Heart left ventricle (tissue), 16 donors: ENCODE data around the gene ZNF536. TPM values are rescaled to one million over a fixed set of nuclear protein-coding genes. Genes with fewer than 3 reads are reported as not detected.
"Not testable (repeated sequence)": the region's sequence is repeated elsewhere in the genome, so short reads cannot be mapped to it uniquely, and the experiment has no call there.

Source experiments
- ATAC-seq, 4 donors: fragments of 200-7000 bp; cut with Tn5 transposase; one replicate each; pipeline ENCODE4 v1.9.1; 2020 to 2022; ENCODE audit warnings: moderate library complexity in 4 of 4, mild to moderate bottlenecking in 3 of 4, moderate number of reproducible peaks in 1 of 4
- DNase-seq, 5 donors: peaks; one replicate each; pipeline ENCODE4 v3.0.0-alpha.2; 2020
- H3K27ac ChIP-seq, 12 donors: fragments of 200-600 bp; sonication (generic) in 4 of 12; one replicate each; pipeline versions ENCODE4 v1.5.0 to v1.8.0; 2016 to 2022; ENCODE audit warnings: mild to moderate bottlenecking in 2 of 12
- H3K27me3 ChIP-seq, 9 donors: fragments of 200-600 bp; sonication (generic) in 2 of 9; one replicate each; pipeline versions ENCODE4 v1.5.1 to v1.8.0; 2016 to 2022; ENCODE audit warnings: mild to moderate bottlenecking in 3 of 9
- H3K36me3 ChIP-seq, 9 donors: fragments of 200-600 bp; sonication (generic) in 2 of 9; one replicate each; pipeline versions ENCODE4 v1.5.0 to v1.8.0; 2018 to 2022; ENCODE audit warnings: mild to moderate bottlenecking in 2 of 9
- H3K4me1 ChIP-seq, 12 donors: fragments of 200-600 bp; sonication (generic) in 4 of 12; one replicate each; pipeline versions ENCODE4 v1.5.0 to v1.8.0; 2016 to 2022; ENCODE audit warnings: mild to moderate bottlenecking in 3 of 12
- H3K4me3 ChIP-seq, 12 donors: fragments of 200-600 bp; sonication (generic) in 4 of 12; one replicate each; pipeline versions ENCODE4 v1.5.0 to v1.8.0; 2017 to 2022; ENCODE audit warnings: mild to moderate bottlenecking in 9 of 12, moderate library complexity in 4 of 12
- H3K9me3 ChIP-seq, 12 donors: fragments of 200-600 bp; sonication (generic) in 4 of 12; one replicate each; pipeline versions ENCODE4 v1.5.0 to v1.8.0; 2016 to 2022; ENCODE audit warnings: mild to moderate bottlenecking in 1 of 12
- POLR2A ChIP-seq, 2 donors: fragments of 450-650 bp; IDR thresholded peaks; one replicate each; pipeline ENCODE4 v1.6.1; 2017; ENCODE audit warnings: antibody characterized with exemption in 2 of 2, mild to moderate bottlenecking in 2 of 2, moderate library complexity in 2 of 2
- WGBS, 4 donors: extraction: QIAGEN DNeasy Blood & Tissue Kit in 2 of 4; methylation state at CpG; one replicate each; pipeline versions ENCODE4 v1.1.5 to v1.1.7; 2013 to 2018; 5-methylcytosine and 5-hydroxymethylcytosine counted together
- intact Hi-C, 10 donors: fragments of 100-400 bp; cut with DNase I; formaldehyde crosslinking; loops; one replicate each; pipeline versions ENCODE4 v1.11.1 to v1.14.2; 2022
- polyA plus RNA-seq, 2 donors: library from polyadenylated mRNA; stranded (reverse); fragments of 200-250 nt; gene quantifications; one replicate each; pipeline ENCODE4 v1.2.3, GENCODE V29; 2013
- total RNA-seq, 9 donors: library from RNA; depleted of rRNA in 2 of 9; stranded (reverse); fragments of >200 nt in 2 of 9; fragmentation: NEBNext Ultra II Directional in 3 of 9; extraction: Animal tissue kit (Norgen Biotek cat#: 25700) in 3 of 9; gene quantifications; one replicate each; pipeline versions ENCODE4 v1.1.0 to v1.2.4, GENCODE V29; 2016 to 2023
- TF ChIP-seq, protein P1 (sequence below), 12 donors: fragments of 200-600 bp; sonication (generic) in 4 of 12; IDR thresholded peaks; one replicate each; pipeline versions ENCODE4 v1.5.0 to v1.8.0; 2018 to 2022; ENCODE audit warnings: antibody characterized with exemption in 12 of 12, mild to moderate bottlenecking in 5 of 12
- donor health status: ischemic (EF 13 %, LVEDD 7.1; RV severe dilation, severe dysfunction).
- donor health status: healthy with polysubstance abuse.
- donor health status: DM: no; HTN: yes; CAD: no.
- donor health status: DM: no; HTN: no; CAD: no.
- donor health status: ischemic (EF 25% LVEDD 6.9; RV normal size, moderate dysfunction).
- donor health status: ischemic (EF 25% LVEDD 5.7; RV mildly dilated, moderate dysfunction).
- donor health status: healthy.
- donor health status: DM: yes; HTN: yes; CAD: no.
- donor health status: ischemic (EF 35%, LVEDD 5.7; RV mildly dilated, moderate dysfunction).
- donor health status: nonischemic (EF 11% LVEDD 7.7; RV severe dilation, severe dysfunction).
- donor health status: DM: yes; HTN: yes; CAD: no.
- donor health status: PGD.
- donor health status: ischemic (EF 29% LVEDD 5.4; RV normal size, mild dysfunction).
- donor health status: nonischemic (EF 23%, LVEDD 6.1; RV moderate dilation, normal function).

ZNF536 gene
- total and polyA plus RNA-seq, 11 donors: 0.17 to 10.1 (median 2.0) TPM

DNA sequence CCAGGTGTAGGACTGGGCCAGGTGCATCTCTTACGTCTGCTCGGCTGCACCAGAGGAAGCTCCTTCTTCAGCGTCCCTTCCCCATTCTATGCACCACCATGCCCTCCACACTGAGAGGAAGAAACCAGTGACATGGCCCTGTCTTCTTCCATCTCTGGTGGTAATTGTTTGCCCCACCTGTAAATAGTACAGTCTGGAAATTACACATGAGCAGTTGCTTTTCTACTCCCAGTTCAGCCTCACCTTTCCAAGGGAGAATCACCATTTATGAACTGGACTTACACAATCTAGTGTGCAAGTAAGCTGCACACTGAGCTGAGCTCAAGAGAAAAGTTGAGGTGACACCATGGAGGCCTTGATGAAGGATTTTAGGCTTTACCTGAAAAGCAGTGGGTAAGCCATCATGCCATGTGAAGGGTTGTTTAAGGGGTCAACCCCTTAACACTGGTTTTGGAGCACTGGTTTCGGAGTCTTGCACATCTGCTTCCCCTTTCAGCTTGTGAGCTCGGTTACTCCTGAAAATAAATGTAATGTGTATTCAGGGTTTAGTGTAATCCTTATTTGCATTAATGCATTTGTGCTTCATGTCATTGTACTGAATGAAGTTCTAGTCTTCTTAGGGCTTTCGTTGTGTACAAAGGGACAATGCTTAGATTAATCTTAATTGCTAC is 22.4 kb downstream of the ZNF536 start:
- H3K4me1 ChIP-seq: no peaks in the 10 kb centered on the region
- no peaks in the 10 kb centered on the region for H3K36me3 ChIP-seq
- peaks cover 0 to 22% (median 3%) of the 10 kb centered on the region in 9 donors for H3K27me3 ChIP-seq
- WGBS, 4 donors: 86 to 89% (median 87%) methylated on average over 6 of the region's 6 CpGs
- H3K9me3 ChIP-seq: no peaks in the 10 kb centered on the region
- H3K27ac ChIP-seq: no peak overlapping the region
- ATAC-seq (no peak), DNase-seq (no peak)
- intact Hi-C loops: no loop called here
- TF ChIP-seq, protein P1, sequence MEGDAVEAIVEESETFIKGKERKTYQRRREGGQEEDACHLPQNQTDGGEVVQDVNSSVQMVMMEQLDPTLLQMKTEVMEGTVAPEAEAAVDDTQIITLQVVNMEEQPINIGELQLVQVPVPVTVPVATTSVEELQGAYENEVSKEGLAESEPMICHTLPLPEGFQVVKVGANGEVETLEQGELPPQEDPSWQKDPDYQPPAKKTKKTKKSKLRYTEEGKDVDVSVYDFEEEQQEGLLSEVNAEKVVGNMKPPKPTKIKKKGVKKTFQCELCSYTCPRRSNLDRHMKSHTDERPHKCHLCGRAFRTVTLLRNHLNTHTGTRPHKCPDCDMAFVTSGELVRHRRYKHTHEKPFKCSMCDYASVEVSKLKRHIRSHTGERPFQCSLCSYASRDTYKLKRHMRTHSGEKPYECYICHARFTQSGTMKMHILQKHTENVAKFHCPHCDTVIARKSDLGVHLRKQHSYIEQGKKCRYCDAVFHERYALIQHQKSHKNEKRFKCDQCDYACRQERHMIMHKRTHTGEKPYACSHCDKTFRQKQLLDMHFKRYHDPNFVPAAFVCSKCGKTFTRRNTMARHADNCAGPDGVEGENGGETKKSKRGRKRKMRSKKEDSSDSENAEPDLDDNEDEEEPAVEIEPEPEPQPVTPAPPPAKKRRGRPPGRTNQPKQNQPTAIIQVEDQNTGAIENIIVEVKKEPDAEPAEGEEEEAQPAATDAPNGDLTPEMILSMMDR (IDR thresholded peaks at IDR 0.05): no peak
- TF ChIP-seq POLR2A (IDR thresholded peaks at IDR 0.05): no peak
- no peak overlapping the region for H3K4me3 ChIP-seq

DNA sequence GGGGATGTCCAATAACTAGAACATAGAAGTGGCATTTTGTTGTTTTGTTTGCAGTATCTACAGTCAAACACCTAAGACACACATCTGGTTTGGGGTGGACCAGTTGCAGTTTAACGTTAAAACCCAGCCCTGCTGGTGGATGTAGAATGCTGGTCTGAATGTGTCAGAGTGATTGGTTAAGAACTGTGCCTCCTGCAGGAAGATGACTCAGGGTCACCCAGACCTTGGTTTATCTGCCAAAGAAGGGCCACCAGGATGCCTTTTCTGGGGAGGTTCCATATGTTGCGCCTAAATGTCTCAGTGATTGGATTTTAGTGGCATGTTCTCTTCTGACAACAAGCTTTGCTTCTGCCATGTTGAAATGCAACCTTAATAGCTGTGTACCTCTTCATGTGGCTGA is 23.1 kb downstream of the ZNF536 start:
- no peaks in the 10 kb centered on the region for H3K4me1 ChIP-seq
- H3K9me3 ChIP-seq: no peaks in the 10 kb centered on the region
- no peak for DNase-seq
- no peaks in the 10 kb centered on the region for H3K36me3 ChIP-seq
- WGBS, 4 donors: 76 to 89% (median 84%) methylated on average over 2 of the region's 2 CpGs
- no peak for TF ChIP-seq POLR2A (IDR thresholded peaks at IDR 0.05)
- TF ChIP-seq, protein P1 (IDR thresholded peaks at IDR 0.05): no peak
- H3K27ac ChIP-seq: no peak overlapping the region
- no peak overlapping the region for H3K4me3 ChIP-seq
- ATAC-seq: no peak
- intact Hi-C loops: no loop called here
- H3K27me3 ChIP-seq: peaks cover 0 to 22% (median 3%) of the 10 kb centered on the region in 9 donors

DNA sequence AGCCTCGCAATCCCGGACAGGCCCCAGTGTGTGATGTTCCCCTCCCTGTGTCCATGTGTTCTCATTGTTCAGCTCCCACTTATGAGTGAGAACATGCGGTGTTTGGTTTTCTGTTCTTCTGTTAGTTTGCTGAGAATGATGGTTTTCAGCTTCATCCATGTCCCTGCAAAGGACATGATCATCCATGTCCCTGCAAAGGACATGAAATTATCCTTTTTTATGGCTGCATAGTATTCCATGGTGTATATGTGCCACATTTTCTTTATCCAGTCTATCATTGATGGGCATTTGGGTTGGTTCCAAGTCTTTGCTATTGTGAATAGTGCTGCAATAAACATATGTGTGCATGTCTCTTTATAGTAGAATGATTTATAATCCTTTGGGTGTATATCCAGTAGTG is 26.4 kb downstream of the ZNF536 start:
- ATAC-seq, H3K27ac ChIP-seq, DNase-seq, H3K9me3 ChIP-seq, intact Hi-C loops, H3K36me3 ChIP-seq, H3K4me3 ChIP-seq, H3K4me1 ChIP-seq: not testable (repeated sequence)
- peaks cover 0 to 14% (median 0%) of the 10 kb centered on the region in 9 donors for H3K27me3 ChIP-seq
- WGBS, 4 donors: 91 to 96% (median 94%) methylated on average over 3 of the region's 3 CpGs

DNA sequence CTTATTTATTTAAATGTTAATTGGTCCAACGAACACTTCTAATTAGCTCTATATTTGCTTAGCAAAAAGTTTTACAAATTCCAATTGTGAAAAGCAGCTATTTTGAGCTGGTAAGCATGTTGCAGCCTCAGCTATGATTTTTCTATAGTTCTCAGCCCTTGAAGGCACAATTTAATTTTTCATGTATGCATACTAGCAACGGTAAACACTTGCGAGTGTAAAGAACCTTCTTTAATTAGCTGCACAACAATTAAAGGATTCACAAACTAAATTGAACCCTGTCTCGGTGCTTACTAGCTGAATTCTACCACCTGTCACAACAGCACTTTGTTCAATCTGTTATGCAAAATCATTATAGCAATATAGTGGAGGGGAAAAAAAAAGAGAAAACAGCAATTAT is 29.8 kb downstream of the ZNF536 start:
- no peak for DNase-seq
- intact Hi-C loops: loop anchor here in 2 of 10 donors (10.0 kb wide), 2 partner anchors 157 to 177 kb away; no protein-coding TSS in a partner anchor
- H3K36me3 ChIP-seq: no peaks in the 10 kb centered on the region
- H3K4me1 ChIP-seq: peaks cover 0 to 4% (median 0%) of the 10 kb centered on the region in 12 donors
- WGBS, 4 donors: 85 to 90% (median 89%) methylated on average over 4 of the region's 4 CpGs
- no peaks in the 10 kb centered on the region for H3K27me3 ChIP-seq
- H3K4me3 ChIP-seq: no peak overlapping the region
- no peaks in the 10 kb centered on the region for H3K9me3 ChIP-seq
- ATAC-seq: no peak
- no peak overlapping the region for H3K27ac ChIP-seq
- TF ChIP-seq POLR2A (IDR thresholded peaks at IDR 0.05): no peak
- TF ChIP-seq, protein P1 (IDR thresholded peaks at IDR 0.05): no peak
